Progenitor cell of endocrine pancreas (in vitro differentiated cells): ENCODE measurements around the gene GABBR2. TPM values are rescaled to one million over a fixed set of nuclear protein-coding genes. Genes with fewer than 3 reads are reported as not detected.
"Not testable (repeated sequence)": the region's sequence is repeated elsewhere in the genome, so short reads cannot be mapped to it uniquely, and the experiment has no call there.

ENCODE experiments used
- DNase-seq: peaks from one replicate; pipeline ENCODE4 v3.0.0; 2021; ENCODE audit warnings: low spot score; ENCODE audit not compliant: unreplicated experiment
- H3K27ac Mint-ChIP-seq: 2 replicates; pipeline ENCODE4 v1.8.0; 2021; ENCODE audit warnings: mild to moderate bottlenecking, moderate library complexity, mixed read lengths
- H3K27me3 Mint-ChIP-seq: 2 replicates; pipeline ENCODE4 v1.8.0; 2021; ENCODE audit warnings: mixed read lengths
- H3K36me3 Mint-ChIP-seq: 2 replicates; pipeline ENCODE4 v1.8.0; 2022; ENCODE audit warnings: mixed read lengths; ENCODE audit not compliant: insufficient read depth
- H3K4me1 Mint-ChIP-seq: 2 replicates; pipeline ENCODE4 v1.8.0; 2021; ENCODE audit warnings: low read depth, mixed read lengths
- H3K4me3 Mint-ChIP-seq: 2 replicates; pipeline ENCODE4 v1.8.0; 2021; ENCODE audit warnings: low read depth, mild to moderate bottlenecking, moderate library complexity, mixed read lengths
- H3K9me3 Mint-ChIP-seq: 2 replicates; pipeline ENCODE4 v1.8.0; 2021; ENCODE audit warnings: low read depth, mixed read lengths
- CTCF ChIP-seq: fragments of 200-600 bp; sonication (generic); IDR thresholded peaks from one replicate; pipeline ENCODE4 v1.5.0; 2021; ENCODE audit warnings: antibody characterized with exemption, mild to moderate bottlenecking; ENCODE audit not compliant: unreplicated experiment
- total RNA-seq: library from RNA; stranded (reverse); gene quantifications from 2 replicates; pipeline ENCODE4 v1.2.1, GENCODE V29; 2021

GABBR2 gene
- total RNA-seq, 1 donor from 2014 or later, result 0.84 TPM

GRCh38 chr9:98468567-98469239, 240.0 kb downstream of the GABBR2 start:
- no peak for TF ChIP-seq CTCF
- no peak for DNase-seq
- Mint-ChIP-seq H3K36me3 (no peaks in the 10 kb centered on the region), H3K4me3 (no peak overlapping the region), H3K9me3 (peaks cover 10% of the 10 kb centered on the region), H3K4me1 (no peaks in the 10 kb centered on the region), H3K27me3 (no peaks in the 10 kb centered on the region), H3K27ac (no peak overlapping the region)

- no peak overlapping the region for H3K4me3 Mint-ChIP-seq
- H3K36me3 Mint-ChIP-seq, result peaks cover 2% of the 10 kb centered on the region
- no peaks in the 10 kb centered on the region for H3K27me3 Mint-ChIP-seq
- H3K4me1 Mint-ChIP-seq, result no peaks in the 10 kb centered on the region
- peaks cover 27% of the 10 kb centered on the region for H3K9me3 Mint-ChIP-seq
- DNase-seq, result no peak
- TF ChIP-seq CTCF, result no peak
- H3K27ac Mint-ChIP-seq, result no peak overlapping the region
Measured at GRCh38 chr9:98465799-98466198, 242.9 kb downstream of the GABBR2 start.

GRCh38 chr9:98464156-98464690, 244.5 kb downstream of the GABBR2 start:
- H3K4me3 Mint-ChIP-seq, DNase-seq: not testable (repeated sequence)
- peaks cover 31% of the 10 kb centered on the region for H3K9me3 Mint-ChIP-seq

GRCh38 chr9:98462310-98462709, 246.4 kb downstream of the GABBR2 start:
- no peaks in the 10 kb centered on the region for H3K27me3 Mint-ChIP-seq
- H3K36me3 Mint-ChIP-seq, result peaks cover 2% of the 10 kb centered on the region
- DNase-seq, result no peak
- H3K4me3 Mint-ChIP-seq, result no peak overlapping the region
- no peaks in the 10 kb centered on the region for H3K4me1 Mint-ChIP-seq
- H3K27ac Mint-ChIP-seq, result no peak overlapping the region
- no peak for TF ChIP-seq CTCF
- peaks cover 31% of the 10 kb centered on the region for H3K9me3 Mint-ChIP-seq

More at GRCh38 chr9:98464156-98464690, 244.5 kb downstream of the GABBR2 start:
- H3K27me3 Mint-ChIP-seq, H3K36me3 Mint-ChIP-seq, H3K27ac Mint-ChIP-seq, H3K4me1 Mint-ChIP-seq: not testable (repeated sequence)

- H3K9me3 Mint-ChIP-seq, result peaks cover 28% of the 10 kb centered on the region
Measured at GRCh38 chr9:98460704-98461103, 248.0 kb downstream of the GABBR2 start.

More at GRCh38 chr9:98460704-98461103, 248.0 kb downstream of the GABBR2 start:
- no peak for TF ChIP-seq CTCF
- Mint-ChIP-seq H3K4me1 (no peaks in the 10 kb centered on the region), H3K27ac (no peak overlapping the region), H3K36me3 (peaks cover 2% of the 10 kb centered on the region), H3K4me3 (no peak overlapping the region), H3K27me3 (peaks cover 7% of the 10 kb centered on the region)
- no peak for DNase-seq
